Upper lobe of left lung (tissue), 4 donors: ENCODE data around the gene STARD7.

ENCODE experiments used
- CTCF ChIP-seq, 6 experiments: fragments of 450-650 bp in 4 of 6; fragments of 200-600 bp in 2 of 6; sonication (generic) in 2 of 6; IDR thresholded peaks; one replicate each; pipeline ENCODE4 v1.5.1; 2016 to 2019; ENCODE audit warnings: antibody characterized with exemption in 6 of 6
- EP300 ChIP-seq, 4 donors: sonication (generic); formaldehyde crosslinking; IDR thresholded peaks; one replicate each; pipeline ENCODE4 v1.5.1; 2017; ENCODE audit warnings: antibody characterized with exemption in 4 of 4, control low read depth in 2 of 4
- POLR2A ChIP-seq, 4 donors: fragments of 450-650 bp; IDR thresholded peaks; one replicate each; pipeline ENCODE4 v1.5.1; 2016 to 2017; ENCODE audit warnings: antibody characterized with exemption in 4 of 4, mild to moderate bottlenecking in 2 of 4
- POLR2AphosphoS5 ChIP-seq, 2 donors: sonication (generic); formaldehyde crosslinking; IDR thresholded peaks; one replicate each; pipeline ENCODE4 v1.5.1; 2017; ENCODE audit warnings: antibody characterized with exemption in 2 of 2

DNA sequence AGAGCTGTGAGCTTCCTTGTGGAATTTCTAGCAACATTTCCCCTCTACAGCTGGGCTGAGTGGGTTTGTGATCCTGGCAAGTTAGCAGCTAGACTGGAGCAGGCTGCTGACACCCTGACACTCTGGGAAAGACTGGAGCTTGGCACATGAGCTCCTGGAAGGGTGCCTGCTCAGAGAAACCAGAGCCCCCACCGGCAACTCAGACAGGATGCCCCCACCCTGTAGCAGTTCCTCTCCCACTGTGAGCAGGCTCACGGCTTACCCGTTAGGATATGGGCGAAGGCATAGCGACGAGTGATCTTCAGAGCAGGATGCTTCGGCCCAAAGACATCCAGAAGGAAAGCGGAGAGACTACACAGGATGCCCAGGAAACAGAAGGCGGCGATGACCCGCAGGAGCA, 45.9 kb upstream of the STARD7 start:
- TF ChIP-seq POLR2A (IDR thresholded peaks at IDR 0.05): no peak
- no peak for TF ChIP-seq CTCF (IDR thresholded peaks at IDR 0.05)
- peak in 1 of 2 donors; percentile 47 for TF ChIP-seq POLR2AphosphoS5 (IDR thresholded peaks at IDR 0.05)
- TF ChIP-seq EP300 (IDR thresholded peaks at IDR 0.05): no peak
